ENCODE data around the gene ATP2A1.

Gene ATP2A1

DNA sequence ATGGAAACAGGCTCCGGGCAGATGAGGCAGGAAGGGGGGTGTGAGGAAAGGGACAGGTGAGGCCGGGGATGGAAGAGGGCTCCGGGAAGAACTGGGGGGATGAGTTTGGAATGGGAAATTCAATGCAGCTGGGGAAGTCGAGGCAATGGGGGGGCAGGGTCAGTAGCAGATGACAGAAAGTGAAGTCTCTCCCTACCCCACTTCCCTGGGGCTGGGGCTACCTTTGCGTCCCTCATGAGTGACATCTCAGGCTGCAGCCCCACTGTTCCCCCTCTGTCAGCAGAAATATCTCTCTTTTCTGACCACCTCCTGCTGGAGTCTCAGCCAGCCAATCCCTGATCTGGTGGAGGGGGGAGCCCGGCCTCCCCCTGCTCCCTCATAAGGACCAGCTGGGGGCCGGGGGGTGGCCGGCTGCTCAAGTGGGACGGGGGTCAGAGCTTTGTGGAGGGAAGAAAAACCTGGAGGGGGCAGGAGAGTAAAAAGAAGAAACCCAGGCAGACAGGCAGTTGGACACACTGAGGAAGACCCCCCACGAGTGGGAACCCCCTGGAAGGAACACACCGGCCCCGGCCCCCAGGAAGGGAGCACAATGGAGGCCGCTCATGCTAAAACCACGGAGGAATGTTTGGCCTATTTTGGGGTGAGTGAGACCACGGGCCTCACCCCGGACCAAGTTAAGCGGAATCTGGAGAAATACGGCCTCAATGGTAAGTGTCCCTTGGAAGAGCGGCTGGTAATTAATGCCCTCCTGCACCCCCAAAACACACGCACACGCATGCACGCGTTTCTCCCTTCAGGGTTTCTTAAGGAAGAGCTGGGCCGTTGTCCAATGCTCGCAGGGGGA, at the start of gene ATP2A1:
Gene ATP2A1, plus strand, starts transcription at position 406 of the 844 bp plus-strand sequence. Its CDS starts 184 bp downstream, at position 590.
- DNase-seq (ENCODE audit: low read depth in 2 of 3, low spot score in 2 of 3) = no peak

DNA sequence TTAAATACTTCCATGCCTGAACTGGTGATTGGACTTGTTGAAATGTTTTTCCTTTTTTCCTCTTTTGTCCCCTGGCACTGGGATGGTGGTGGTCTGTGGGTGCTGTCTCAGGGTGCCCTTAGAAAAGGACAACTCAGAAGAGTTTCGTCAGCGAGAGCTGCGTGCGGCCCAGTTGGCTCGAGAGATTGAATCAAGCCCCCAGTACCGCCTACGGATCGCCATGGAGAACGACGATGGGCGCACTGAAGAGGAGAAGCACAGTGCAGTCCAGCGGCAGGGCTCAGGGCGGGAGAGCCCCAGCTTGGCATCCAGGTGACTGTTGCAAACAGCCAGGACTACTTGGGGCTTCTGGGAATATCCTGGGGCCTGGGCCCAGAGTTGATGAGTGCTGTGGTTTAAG, 48.5 kb upstream of the ATP2A1 start:
- no peak for DNase-seq (ENCODE audit: low read depth in 2 of 3, low spot score in 2 of 3)

DNA sequence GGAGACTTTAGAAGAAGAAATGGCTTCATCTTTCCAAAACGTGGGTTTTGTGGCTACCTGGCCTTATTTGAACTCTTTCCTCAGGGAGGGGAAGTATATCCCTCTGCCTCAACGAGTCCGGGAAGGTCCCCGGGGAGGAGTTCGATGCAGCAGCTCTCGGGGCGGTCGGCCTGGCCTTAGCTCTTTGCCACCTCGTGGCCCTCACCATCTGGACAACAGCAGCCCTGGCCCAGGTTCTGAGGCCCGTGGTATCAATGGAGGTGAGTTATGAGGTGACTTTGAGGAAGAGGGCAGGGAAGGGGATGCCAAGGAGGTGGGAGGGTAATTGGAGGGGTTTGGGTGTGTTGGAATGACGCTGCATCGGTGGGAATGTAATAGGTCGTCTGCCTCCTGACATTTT, 47.8 kb upstream of the ATP2A1 start:
- no peak for DNase-seq (ENCODE audit: low read depth in 2 of 3, low spot score in 2 of 3)

DNA sequence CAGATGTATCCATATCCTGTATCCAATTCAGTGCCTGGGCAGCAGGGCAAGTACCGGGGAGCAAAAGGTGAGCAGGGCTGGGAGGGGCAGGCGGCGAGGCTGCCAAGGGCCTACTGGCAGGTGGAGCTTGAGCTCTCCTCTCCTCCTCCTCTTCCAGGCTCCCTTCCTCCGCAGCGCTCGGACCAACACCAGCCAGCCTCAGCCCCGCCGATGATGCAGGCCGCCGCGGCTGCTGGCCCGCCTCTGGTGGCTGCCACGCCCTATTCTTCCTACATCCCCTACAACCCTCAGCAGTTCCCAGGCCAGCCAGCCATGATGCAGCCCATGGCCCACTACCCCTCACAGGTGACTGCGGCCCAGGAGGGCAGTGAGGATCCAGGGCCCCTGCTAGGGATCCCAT, 43.9 kb upstream of the ATP2A1 start:
- no peak for DNase-seq (ENCODE audit: low read depth in 2 of 3, low spot score in 2 of 3)

DNA sequence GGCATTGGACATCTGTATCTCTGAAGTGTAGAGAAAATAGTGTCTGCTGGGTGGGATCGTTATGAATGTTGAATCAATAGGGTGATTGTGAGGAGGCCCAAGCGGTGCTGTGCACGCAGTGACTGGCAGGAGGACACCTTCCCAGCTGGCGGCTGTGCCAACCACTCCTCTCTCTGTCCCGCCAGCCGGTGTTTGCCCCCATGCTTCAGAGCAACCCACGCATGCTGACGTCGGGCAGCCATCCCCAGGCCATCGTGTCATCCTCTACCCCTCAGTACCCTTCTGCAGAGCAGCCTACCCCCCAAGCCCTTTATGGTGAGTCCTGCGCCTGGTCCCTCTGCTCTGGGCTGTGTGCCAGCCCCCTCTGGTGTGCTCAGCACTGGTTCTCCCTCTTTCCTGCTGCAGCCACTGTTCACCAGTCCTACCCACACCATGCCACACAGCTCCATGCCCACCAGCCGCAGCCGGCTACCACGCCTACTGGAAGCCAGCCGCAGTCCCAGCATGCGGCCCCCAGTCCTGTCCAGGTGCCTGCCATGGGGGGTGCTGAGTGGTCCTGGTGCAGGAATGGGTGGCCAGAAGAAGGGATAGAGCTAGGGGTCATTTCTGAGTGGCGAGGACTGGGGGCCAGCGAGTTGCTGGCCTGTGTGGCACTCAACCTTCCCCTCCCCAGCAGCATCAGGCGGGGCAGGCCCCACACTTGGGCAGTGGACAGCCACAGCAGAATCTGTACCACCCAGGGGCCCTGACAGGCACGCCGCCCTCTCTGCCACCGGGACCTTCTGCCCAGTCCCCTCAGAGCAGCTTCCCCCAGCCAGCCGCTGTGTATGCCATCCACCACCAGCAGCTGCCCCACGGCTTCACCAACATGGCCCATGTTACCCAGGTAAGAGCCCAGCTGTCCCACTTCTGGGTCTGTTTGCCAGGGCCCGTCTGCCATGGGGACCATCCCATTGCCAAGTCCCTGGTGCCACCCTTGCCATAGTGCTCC, 43.1 kb upstream of the ATP2A1 start:
- DNase-seq (ENCODE audit: low read depth in 2 of 3, low spot score in 2 of 3) = no peak

DNA sequence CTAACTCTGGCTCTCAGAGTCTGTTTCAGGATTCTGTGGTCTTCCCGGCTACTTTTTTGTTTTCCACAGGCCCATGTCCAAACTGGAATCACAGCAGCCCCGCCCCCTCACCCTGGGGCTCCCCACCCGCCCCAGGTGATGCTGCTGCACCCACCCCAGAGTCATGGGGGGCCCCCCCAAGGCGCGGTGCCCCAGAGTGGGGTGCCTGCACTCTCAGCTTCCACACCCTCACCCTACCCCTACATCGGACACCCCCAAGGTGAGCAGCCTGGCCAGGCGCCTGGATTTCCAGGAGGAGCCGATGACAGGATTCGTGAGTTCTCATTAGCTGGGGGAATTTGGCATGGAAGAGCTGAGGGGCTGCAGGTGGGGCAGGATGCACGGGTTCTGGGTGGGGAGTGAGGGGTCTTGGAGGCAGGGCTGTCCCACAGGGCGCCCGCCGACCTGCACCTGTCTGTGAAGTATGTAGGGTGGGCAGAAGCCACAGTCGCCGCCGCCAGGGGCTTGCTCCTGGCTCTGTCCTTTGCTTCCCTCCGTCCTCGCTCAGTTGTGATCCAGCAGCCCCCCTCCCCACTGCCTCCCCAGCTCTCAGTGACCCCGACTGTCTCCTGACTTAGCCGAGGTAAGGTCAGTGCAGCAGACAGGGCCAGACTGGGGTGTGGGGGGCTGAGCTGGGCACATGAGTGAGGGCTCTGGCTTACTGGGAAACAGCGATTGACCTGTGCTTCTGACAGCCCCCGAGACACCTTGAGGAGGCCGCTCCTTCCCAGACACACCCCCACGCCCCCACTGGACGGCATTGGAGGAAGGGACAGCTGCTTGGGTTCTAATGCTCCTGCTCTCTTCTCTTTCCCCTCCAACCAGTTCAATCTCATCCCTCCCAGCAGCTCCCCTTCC, 42.2 kb upstream of the ATP2A1 start:
- no peak for DNase-seq (ENCODE audit: low read depth in 2 of 3, low spot score in 2 of 3)

DNA sequence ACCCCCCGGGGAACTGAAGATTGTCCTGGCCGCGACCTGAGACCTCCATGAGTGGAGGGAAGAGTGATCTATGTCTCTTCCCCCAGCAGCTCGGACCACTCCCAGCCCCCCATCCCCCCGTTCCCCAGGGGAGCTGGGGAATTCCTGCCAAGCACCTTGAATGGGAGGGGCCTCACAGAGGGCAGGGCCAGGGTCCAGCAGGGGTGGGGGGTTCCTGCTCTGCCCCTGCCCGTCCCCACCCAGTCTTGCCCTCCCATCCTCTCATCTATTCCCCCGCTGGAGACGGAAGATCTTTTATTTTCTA, 41.6 kb upstream of the ATP2A1 start:
- no peak for DNase-seq (ENCODE audit: low read depth in 2 of 3, low spot score in 2 of 3)

DNA sequence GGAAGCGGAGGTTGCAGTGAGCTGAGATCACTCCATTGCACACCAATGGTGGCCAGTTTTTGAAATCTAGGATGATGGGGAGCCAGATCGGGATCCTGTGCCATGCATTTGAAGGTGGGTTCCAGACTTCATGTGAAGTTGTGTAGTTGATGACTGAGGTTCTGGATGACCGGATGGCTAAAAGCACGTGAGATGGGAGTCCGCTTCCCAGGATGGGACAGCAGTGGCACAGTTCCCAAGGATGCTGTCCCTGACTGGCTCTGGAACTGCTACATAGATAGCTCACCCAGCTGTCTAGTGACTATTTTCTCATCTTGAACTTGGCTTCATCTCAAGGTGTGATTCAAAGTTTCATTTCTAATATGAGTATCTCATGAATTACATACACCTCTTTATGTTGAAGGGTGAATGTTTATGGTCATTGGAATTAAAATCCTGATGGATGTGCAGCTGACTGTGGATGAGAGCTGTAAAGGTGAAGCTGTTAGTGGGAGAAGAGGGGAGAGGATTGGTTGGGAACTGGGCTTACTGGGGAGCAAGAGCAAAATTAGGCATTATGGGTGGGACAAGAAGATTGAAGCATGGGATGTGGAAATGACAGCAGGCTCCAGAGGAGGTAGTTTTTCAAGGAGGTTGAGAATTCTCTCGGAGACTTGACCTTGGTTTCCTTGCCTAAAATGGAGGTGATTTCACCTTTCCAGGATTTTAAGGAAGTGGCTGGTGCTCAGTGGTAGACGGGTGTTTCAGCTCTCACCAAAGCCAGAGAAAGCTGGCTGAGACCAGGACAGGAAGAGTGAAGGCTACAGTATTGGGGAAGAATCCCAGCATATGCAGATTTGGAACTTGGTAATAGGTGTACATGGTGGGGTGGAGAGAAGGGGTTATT, 40.4 kb upstream of the ATP2A1 start:
- no peak for DNase-seq (ENCODE audit: low read depth in 2 of 3, low spot score in 2 of 3)

DNA sequence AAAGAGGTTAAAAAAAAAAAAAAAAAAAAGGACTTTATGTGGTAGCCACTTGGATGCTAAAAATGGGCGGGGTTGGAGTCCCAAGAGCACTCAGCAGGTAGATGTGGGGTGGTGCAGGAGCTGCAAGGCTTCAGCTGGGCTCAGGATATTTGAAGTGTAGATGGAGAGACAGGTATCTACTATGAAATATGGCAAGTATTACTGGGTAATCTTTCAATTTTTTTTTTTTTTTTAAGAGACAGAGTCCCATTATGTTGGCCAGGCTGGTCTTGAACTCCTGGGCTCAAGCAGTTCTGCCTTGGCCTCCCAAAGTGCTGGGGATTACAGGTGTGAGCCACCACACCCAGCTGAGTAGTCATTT, 39.8 kb upstream of the ATP2A1 start:
- no peak for DNase-seq (ENCODE audit: low read depth in 2 of 3, low spot score in 2 of 3)

DNA sequence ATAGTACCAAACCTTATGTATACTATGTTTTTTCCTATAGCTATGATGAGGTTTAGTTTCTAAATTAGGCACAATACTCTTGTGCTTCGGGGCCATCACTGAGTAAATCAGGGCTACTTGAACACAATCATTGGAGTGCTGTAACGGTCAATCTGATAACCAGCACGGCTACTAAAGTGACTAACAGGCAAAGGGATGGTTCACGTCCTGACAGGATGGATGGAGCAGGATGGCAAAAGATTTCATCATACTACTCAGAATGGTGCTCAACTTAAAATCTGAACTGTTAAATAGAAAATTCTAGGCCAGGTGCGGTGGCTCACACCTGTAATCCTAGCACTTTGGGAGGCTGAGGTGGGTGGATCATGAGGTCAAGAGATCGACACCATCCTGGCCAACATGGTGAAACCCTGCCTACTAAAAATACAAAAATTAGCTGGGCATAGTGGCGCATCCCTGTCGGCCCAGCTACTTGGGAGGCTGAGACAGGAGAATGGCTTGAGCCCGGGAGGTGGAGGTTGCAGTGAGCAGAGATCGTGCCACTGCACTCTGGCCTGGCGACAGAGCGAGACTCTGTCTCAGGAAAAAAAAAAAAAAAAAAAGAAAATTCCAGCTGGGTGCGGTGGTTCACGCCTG, 39.2 kb upstream of the ATP2A1 start:
- no peak for DNase-seq (ENCODE audit: low read depth in 2 of 3, low spot score in 2 of 3)

DNA sequence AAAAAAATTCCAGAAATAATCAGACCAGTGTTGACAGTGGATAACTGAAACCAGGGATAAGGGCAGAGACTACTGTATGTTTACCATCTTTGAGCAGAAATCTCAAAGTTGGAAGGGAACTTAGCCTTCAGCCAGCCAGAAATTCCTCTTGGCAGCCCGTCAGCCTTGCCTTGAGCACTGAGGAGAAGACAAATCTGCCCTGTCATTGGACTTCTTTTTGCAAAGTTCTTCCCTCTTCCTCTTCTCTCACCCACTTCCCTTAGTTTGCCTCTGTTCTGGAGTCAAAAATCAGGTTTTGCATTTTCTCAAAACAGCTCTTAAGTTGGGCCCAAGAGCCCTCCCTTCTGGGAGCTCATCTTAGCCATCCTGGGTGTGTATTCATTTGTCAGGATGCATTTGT, 38.4 kb upstream of the ATP2A1 start:
- no peak for DNase-seq (ENCODE audit: low read depth in 2 of 3, low spot score in 2 of 3)

DNA sequence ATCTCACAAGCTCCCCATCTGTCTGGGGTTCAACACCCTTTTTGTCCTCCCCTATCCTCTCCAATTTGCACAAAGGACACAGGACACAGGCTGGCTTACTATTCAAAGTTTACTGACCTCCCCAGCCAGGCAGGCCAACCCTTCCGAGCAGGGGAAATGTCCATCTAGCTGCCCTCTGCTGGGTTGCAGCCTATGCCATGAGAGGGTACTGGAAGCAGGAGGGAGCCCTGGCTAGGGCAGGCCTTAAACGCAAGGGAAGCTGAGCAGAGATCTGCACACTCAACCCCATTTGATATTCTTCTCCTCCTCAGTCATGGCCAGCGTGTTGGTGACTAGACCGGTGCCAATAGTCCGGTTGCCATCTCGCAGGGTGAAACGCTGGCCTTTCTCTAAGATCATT, 35.6 kb upstream of the ATP2A1 start:
- no peak for DNase-seq (ENCODE audit: low read depth in 2 of 3, low spot score in 2 of 3)

DNA sequence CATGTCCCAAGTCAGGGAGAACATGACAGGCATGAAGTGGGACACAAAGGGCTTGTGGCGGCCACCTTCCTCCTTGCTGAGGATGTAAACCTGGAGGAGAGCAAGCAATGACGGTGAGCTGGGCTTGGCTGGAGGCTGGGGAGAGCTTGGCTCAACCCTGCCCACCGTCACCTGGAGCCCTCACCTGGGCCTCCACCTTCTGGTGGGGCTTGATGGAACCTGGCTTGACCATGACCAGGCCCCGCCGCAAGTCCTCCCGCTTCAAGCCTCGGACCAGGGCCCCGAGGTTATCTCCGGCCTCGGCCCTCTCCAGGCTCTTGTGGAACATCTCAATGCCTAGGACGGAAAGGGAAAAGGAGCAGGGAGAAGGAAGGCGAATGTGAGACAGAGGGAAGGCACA, 34.5 kb upstream of the ATP2A1 start:
- DNase-seq (ENCODE audit: low read depth in 2 of 3, low spot score in 2 of 3) = no peak

DNA sequence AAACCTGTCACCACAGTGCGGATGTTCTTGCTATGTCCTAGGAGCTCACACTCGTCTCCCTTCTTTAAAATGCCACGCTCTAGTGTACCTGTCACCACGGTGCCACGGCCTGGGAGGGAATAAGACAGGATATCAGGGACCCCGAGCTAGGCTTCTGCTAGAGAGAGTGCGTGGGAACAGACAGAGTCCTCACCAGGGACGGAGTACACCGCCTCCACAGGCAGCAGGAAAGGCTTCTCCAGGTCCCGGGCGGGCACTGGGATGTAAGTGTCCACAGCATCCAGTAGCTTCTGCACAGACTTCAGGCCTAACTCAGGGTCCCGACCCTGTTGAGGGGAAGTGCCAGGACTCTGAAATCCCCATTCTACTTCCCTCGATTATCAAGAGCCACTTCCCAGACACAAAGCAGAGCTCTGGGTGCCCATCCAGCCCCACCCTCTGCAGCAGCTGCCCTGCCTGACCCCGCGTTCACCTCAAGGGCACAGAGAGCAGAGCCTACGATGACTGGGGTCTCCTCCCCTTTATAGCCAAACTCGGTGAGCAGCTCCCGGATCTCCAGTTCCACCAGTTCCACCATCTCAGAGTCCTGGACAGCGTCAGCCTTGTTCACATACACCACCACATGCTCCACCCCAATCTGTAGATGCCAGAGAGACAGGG, 33.9 kb upstream of the ATP2A1 start:
- no peak for DNase-seq (ENCODE audit: low read depth in 2 of 3, low spot score in 2 of 3)

DNA sequence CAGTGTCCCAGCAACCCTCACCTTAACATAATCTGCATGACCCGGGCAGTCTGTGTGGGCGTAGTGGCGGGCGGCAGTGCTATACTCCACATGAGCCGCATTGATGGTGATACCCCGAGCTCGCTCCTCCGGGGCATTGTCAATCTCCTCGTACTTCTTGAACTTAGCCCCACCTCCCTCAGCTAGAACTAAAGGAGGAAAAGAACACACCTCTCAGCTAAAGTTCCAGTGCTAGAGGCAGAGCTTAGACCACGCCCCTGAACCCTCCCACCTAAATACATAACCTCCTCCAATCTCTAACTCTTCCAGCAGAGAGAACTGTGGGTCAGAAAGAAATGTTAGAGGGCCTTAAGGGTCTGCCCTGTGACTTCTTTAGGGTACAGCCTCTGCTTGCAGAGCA, 33.0 kb upstream of the ATP2A1 start:
- DNase-seq (ENCODE audit: low read depth in 2 of 3, low spot score in 2 of 3) = no peak

DNA sequence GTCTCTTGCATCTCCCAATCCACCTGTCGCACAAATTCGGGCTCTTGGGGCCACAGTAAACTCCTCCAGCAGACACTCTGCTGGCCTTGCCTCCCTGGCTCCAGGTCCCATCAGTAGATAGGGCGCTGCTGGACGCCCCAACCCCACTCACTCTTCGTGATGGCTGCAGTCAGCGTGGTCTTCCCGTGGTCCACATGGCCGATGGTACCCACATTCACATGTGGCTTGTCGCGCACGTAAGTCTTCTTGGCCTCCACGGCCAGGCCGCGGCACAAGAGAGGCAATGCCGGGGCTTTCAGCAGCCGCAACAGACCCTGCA, 32.6 kb upstream of the ATP2A1 start:
- no peak for DNase-seq (ENCODE audit: low read depth in 2 of 3, low spot score in 2 of 3)

DNA sequence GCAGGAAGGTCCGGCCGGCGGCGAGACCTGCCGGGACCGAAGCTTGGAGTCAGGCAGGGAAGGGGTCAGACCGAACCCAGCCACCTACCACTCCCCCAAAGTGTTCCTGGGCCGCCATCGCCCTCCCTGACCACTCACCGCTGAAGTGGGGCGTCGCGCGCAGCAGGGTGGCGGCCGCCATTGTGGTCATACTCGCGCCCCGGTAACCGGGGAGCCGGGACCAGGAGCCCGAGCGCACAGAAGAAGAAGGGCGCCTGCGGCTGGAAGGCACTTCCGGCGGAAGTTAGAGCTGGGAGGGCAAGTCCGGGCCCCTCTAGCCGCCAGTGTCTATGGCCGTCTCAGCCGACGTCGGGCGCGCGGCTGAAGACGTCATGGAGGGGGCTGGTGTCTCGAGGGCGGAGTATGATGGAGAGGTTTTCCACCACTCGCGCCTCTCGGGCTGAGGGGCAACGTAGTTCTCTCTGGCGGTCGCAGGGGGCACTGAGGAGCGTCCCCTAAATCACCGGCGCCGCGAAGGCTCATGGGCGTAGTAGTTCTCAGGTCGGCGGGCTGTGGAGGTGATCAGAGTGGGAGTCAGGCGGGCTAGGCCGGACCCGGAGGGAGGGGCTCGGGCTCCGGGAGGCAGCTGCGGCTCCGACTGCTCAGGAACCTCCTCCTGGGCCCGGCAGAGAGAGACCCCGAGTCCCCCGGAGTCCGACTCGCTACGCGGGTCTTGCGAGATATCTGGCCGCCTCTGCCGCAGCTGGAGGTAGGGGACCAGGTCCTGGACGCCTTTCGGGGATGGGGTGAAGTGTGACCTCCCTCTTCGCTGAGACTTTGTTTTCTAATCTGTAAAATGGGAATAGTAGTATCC, 32.0 kb upstream of the ATP2A1 start, which contains the start of gene TUFM:
Gene TUFM, minus strand, starts transcription at position 269 of the 853 bp plus-strand sequence. Its CDS starts 79 bp downstream, at position 190.
- peak; percentile 87 to 96 (median 92) for DNase-seq (ENCODE audit: low read depth in 2 of 3, low spot score in 2 of 3)

DNA sequence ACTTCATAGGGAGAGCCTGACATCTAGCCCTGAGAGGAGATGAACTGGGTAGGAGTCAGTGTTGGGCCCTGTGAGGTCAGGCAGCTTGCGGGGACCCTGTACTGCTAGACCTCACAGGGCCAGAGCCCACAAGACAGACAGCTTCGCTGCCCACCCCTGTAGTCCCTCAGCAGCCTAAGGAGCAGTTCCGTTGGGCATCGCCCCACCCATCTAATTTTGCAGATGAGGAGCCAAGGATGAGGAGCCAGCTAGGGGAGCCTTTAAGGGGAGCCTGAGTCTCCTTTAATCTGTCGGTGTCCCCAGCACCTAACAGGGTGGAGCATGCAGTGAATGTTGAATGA, 31.4 kb upstream of the ATP2A1 start:
- DNase-seq (ENCODE audit: low read depth in 2 of 3, low spot score in 2 of 3) = no peak

DNA sequence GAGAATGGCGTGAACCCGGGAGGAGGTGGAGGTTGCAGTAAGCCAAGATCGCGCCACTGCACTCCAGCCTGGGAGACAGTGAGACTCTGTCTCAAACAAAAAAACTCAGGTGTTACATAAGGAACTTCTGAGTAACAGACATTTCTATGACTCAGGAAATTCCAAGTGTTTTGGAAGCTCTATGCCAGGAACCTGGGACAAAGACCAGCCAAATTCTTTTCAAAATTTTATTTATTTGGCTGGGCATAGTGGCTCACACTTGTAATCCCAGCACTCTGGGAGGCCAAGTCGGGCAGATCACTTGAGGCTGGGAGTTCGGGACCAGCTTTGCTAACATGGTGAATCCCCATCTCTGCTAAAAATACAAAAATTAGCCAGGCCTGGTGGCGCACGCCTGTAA, 19.9 kb upstream of the ATP2A1 start:
- DNase-seq (ENCODE audit: low read depth in 2 of 3, low spot score in 2 of 3) = no peak

Measured in activated CD8-positive, alpha-beta memory T cell treated with anti-CD3 and anti-CD28 coated beads for 48 hours (primary cell).